Measurements from ENCODE around the gene L3MBTL4. TPM values are rescaled to one million over a fixed set of nuclear protein-coding genes. Genes with fewer than 3 reads are reported as not detected.

The L3MBTL4 gene
- total RNA-seq, 1 donor: 0.36 TPM

DNA sequence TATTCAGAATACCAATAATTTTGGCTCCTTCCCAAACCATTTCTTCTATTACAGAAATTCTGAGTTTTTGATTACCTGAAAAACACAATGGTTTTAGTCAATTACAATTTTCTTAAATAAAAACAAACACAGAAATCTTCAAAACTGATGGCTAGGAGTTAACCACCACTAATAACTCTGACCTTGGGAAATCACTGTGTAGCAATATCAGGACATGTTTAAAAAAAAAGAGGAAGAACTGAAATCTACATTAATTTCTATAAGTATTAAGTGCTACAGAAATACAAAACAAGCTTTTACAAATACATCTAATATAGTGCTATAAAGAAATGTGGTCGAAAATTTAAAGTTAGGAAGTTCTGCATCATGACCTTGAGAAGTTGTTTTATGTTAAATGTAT lies 14.9 kb downstream of the L3MBTL4 start:
- Histone ChIP-seq H3K4me2 (ENCODE audit: insufficient read depth, low read length) (no peak overlapping the region), H3K27ac (ENCODE audit: low read depth, low read length) (no peak overlapping the region), H2AFZ (ENCODE audit: low read length) (no peak overlapping the region), H3K27me3 (ENCODE audit: insufficient read depth, low read length) (no peaks in the 10 kb centered on the region), H3K36me3 (ENCODE audit: insufficient read depth, low read length) (no peaks in the 10 kb centered on the region), H4K20me1 (ENCODE audit: insufficient read depth, low read length) (no peaks in the 10 kb centered on the region), H3K9me3 (ENCODE audit: low read depth, low read length) (no peaks in the 10 kb centered on the region), H3K4me1 (ENCODE audit: insufficient read depth, low read length) (no peaks in the 10 kb centered on the region), H3K79me2 (ENCODE audit: insufficient read depth, low read length) (no peaks in the 10 kb centered on the region), H3K4me3 (ENCODE audit: insufficient read depth, low read length) (no peak overlapping the region)
- no peak for DNase-seq (ENCODE audit: insufficient read length, low spot score, missing footprints)
- no peak for TF ChIP-seq CTCF (IDR thresholded peaks at IDR 0.05; ENCODE audit: extremely low read depth, low read depth, low read length)

DNA sequence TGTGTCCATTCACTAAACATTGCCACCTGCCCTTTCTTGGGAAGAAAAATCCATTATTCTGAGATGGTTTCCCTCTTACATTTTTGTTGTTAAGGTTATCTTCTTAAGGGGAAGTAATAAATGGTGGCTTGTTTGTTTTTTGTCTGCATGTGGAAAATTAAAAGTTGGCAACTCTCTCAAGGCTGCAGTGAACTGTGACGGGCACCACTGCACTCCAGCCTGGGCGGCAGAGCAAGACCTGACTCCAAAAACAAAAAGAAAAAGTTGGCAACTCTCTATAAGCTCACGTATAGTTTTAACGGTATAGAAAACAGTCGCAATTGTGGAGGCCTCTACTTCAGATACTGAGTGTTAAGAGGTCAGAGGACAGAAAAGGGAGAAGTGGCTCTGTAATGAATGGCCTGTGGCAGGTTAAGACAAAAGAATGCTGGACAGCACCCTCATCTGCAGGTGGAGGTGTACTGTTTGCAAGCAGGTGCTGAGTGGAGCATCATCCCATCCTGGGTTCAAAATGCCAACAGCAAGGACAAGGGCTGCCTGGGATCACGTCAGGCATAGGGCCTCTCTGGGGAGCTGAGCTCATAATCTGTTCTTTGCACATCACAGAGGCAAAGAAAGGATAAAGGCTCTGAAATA lies 16.7 kb downstream of the L3MBTL4 start:
- Histone ChIP-seq H3K4me3 (ENCODE audit: insufficient read depth, low read length) (no peak overlapping the region), H3K4me2 (ENCODE audit: insufficient read depth, low read length) (no peak overlapping the region), H3K27me3 (ENCODE audit: insufficient read depth, low read length) (no peaks in the 10 kb centered on the region), H4K20me1 (ENCODE audit: insufficient read depth, low read length) (no peaks in the 10 kb centered on the region), H3K9me3 (ENCODE audit: low read depth, low read length) (no peaks in the 10 kb centered on the region), H2AFZ (ENCODE audit: low read length) (no peak overlapping the region), H3K79me2 (ENCODE audit: insufficient read depth, low read length) (no peaks in the 10 kb centered on the region), H3K36me3 (ENCODE audit: insufficient read depth, low read length) (no peaks in the 10 kb centered on the region), H3K27ac (ENCODE audit: low read depth, low read length) (no peak overlapping the region), H3K4me1 (ENCODE audit: insufficient read depth, low read length) (no peaks in the 10 kb centered on the region)
- no peak for TF ChIP-seq CTCF (IDR thresholded peaks at IDR 0.05; ENCODE audit: extremely low read depth, low read depth, low read length)
- no peak for DNase-seq (ENCODE audit: insufficient read length, low spot score, missing footprints)

DNA sequence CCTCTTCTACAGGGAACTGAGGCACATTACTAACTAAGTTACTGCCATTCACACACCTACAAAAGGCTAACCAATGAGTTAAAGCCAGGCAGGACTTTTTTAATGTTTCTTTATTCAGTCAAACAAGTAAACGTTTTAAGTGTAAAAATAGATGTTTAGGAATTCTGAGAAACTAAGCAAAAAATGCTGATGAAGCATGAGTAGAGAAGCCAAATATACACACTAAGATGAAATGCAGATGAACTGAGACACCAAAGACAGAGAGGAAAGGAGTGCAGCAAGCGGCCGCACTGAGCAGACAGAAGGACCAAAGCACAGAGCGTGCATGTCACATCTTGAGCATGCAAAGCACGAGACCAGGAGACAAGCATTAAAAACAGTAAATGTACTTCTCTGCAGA lies 17.9 kb downstream of the L3MBTL4 start:
- no peaks in the 10 kb centered on the region for H3K9me3 ChIP-seq (ENCODE audit: low read depth, low read length)
- no peaks in the 10 kb centered on the region for H3K27me3 ChIP-seq (ENCODE audit: insufficient read depth, low read length)
- no peaks in the 10 kb centered on the region for H3K79me2 ChIP-seq (ENCODE audit: insufficient read depth, low read length)
- H3K4me1 ChIP-seq (ENCODE audit: insufficient read depth, low read length): no peaks in the 10 kb centered on the region
- DNase-seq (ENCODE audit: insufficient read length, low spot score, missing footprints): no peak
- H4K20me1 ChIP-seq (ENCODE audit: insufficient read depth, low read length): no peaks in the 10 kb centered on the region
- H3K4me2 ChIP-seq (ENCODE audit: insufficient read depth, low read length): no peak overlapping the region
- no peaks in the 10 kb centered on the region for H3K36me3 ChIP-seq (ENCODE audit: insufficient read depth, low read length)
- H3K27ac ChIP-seq (ENCODE audit: low read depth, low read length): no peak overlapping the region
- TF ChIP-seq CTCF (IDR thresholded peaks at IDR 0.05; ENCODE audit: extremely low read depth, low read depth, low read length): no peak
- no peak overlapping the region for H3K4me3 ChIP-seq (ENCODE audit: insufficient read depth, low read length)
- H2AFZ ChIP-seq (ENCODE audit: low read length): no peak overlapping the region

GRCh38 chr18:6396276-6396675 lies 18.4 kb downstream of the L3MBTL4 start:
- H3K36me3 ChIP-seq (ENCODE audit: insufficient read depth, low read length): no peaks in the 10 kb centered on the region
- no peak for TF ChIP-seq CTCF (IDR thresholded peaks at IDR 0.05; ENCODE audit: extremely low read depth, low read depth, low read length)
- H3K9me3 ChIP-seq (ENCODE audit: low read depth, low read length): no peaks in the 10 kb centered on the region
- H3K27me3 ChIP-seq (ENCODE audit: insufficient read depth, low read length): no peaks in the 10 kb centered on the region
- no peaks in the 10 kb centered on the region for H3K79me2 ChIP-seq (ENCODE audit: insufficient read depth, low read length)
- no peak overlapping the region for H2AFZ ChIP-seq (ENCODE audit: low read length)
- no peak for DNase-seq (ENCODE audit: insufficient read length, low spot score, missing footprints)
- no peaks in the 10 kb centered on the region for H3K4me1 ChIP-seq (ENCODE audit: insufficient read depth, low read length)
- no peak overlapping the region for H3K27ac ChIP-seq (ENCODE audit: low read depth, low read length)
- no peaks in the 10 kb centered on the region for H4K20me1 ChIP-seq (ENCODE audit: insufficient read depth, low read length)
- H3K4me2 ChIP-seq (ENCODE audit: insufficient read depth, low read length): no peak overlapping the region
- no peak overlapping the region for H3K4me3 ChIP-seq (ENCODE audit: insufficient read depth, low read length)

Measured in osteoblast (primary cell).